Measurements from ENCODE around the gene RALGPS1. TPM values are rescaled to one million over a fixed set of nuclear protein-coding genes. Genes with fewer than 3 reads are reported as not detected.

Gene RALGPS1
- total RNA-seq, 4 donors from 2014 or later, result 2.2 to 10.3 (median 5.4) TPM

GRCh38 chr9:127263237-127263636, 348.7 kb downstream of the RALGPS1 start:
- Histone ChIP-seq H3K27me3 (no peaks in the 10 kb centered on the region), H3K27ac (no peak overlapping the region), H3K36me3 (no peaks in the 10 kb centered on the region), H3K4me1 (peaks cover 10 to 17% of the 10 kb centered on the region in 2 donors), H3K9me3 (no peaks in the 10 kb centered on the region), H3K4me3 (no peak overlapping the region)
- ATAC-seq (peak in 1 of 2 donors; percentile 9), DNase-seq (no peak)
- TF ChIP-seq CTCF (IDR thresholded peaks at IDR 0.05 in 4 of 5, conservative IDR thresholded peaks at IDR 0.05 in 1 of 5), result no peak
- TF ChIP-seq POLR2A (IDR thresholded peaks at IDR 0.05), result no peak
- intact Hi-C loops (cut with DNase I; ENCODE audit: low total_unique reads) (no loop called here), in situ Hi-C loops (cut with MboI; ENCODE audit: low sequenced_read_pairs in 4 of 4) (no loop called here)

GRCh38 chr9:127263664-127264063, 349.1 kb downstream of the RALGPS1 start:
- TF ChIP-seq POLR2A (IDR thresholded peaks at IDR 0.05) (no peak), CTCF (IDR thresholded peaks at IDR 0.05 in 4 of 5, conservative IDR thresholded peaks at IDR 0.05 in 1 of 5) (no peak)
- in situ Hi-C loops (cut with MboI; ENCODE audit: low sequenced_read_pairs in 4 of 4) (no loop called here), intact Hi-C loops (cut with DNase I; ENCODE audit: low total_unique reads) (no loop called here)
- no peaks in the 10 kb centered on the region for H3K27me3 ChIP-seq
- no peak overlapping the region for H3K27ac ChIP-seq
- H3K4me3 ChIP-seq, result no peak overlapping the region
- peaks cover 10 to 17% of the 10 kb centered on the region in 2 donors for H3K4me1 ChIP-seq
- peak in 1 of 2 donors; percentile 64 for ATAC-seq
- H3K36me3 ChIP-seq, result no peaks in the 10 kb centered on the region
- DNase-seq, result no peak
- no peaks in the 10 kb centered on the region for H3K9me3 ChIP-seq

GRCh38 chr9:127264462-127265219, 350.1 kb downstream of the RALGPS1 start, which contains the start of gene GARNL3:
Gene GARNL3, plus strand, starts transcription at chr9:127264774. Its CDS starts 104 bp downstream, at chr9:127264878.
- ATAC-seq, result no peak
- no peaks in the 10 kb centered on the region for H3K27me3 ChIP-seq
- no peaks in the 10 kb centered on the region for H3K9me3 ChIP-seq
- TF ChIP-seq CTCF (IDR thresholded peaks at IDR 0.05 in 4 of 5, conservative IDR thresholded peaks at IDR 0.05 in 1 of 5), result no peak
- TF ChIP-seq POLR2A (IDR thresholded peaks at IDR 0.05), result no peak
- intact Hi-C loops (cut with DNase I; ENCODE audit: low total_unique reads), result no loop called here
- in situ Hi-C loops (cut with MboI; ENCODE audit: low sequenced_read_pairs in 4 of 4), result no loop called here
- DNase-seq, result no peak
- no peak within 1 kb of the TSS for H3K4me3 ChIP-seq
- H3K36me3 ChIP-seq, result no peaks in the 10 kb centered on the region
- no peak within 1 kb of the TSS for H3K27ac ChIP-seq
- H3K4me1 ChIP-seq, result peaks cover 10 to 17% of the 10 kb centered on the region in 2 donors

GRCh38 chr9:127267793-127268525, 353.4 kb downstream of the RALGPS1 start:
- intact Hi-C loops (cut with DNase I; ENCODE audit: low total_unique reads), result no loop called here
- no peak for DNase-seq
- in situ Hi-C loops (cut with MboI; ENCODE audit: low sequenced_read_pairs in 4 of 4), result no loop called here
- no peak for TF ChIP-seq CTCF (IDR thresholded peaks at IDR 0.05 in 4 of 5, conservative IDR thresholded peaks at IDR 0.05 in 1 of 5)
- TF ChIP-seq POLR2A (IDR thresholded peaks at IDR 0.05), result no peak
- H3K9me3 ChIP-seq, result no peaks in the 10 kb centered on the region
- no peak overlapping the region for H3K4me3 ChIP-seq
- no peak overlapping the region for H3K27ac ChIP-seq
- ATAC-seq, result peak in 1 of 2 donors; percentile 30
- no peaks in the 10 kb centered on the region for H3K36me3 ChIP-seq
- peaks cover 8 to 14% of the 10 kb centered on the region in 2 donors for H3K4me1 ChIP-seq
- no peaks in the 10 kb centered on the region for H3K27me3 ChIP-seq

Data from gastrocnemius medialis (tissue), 4 donors.